HCT116 (cell line): ENCODE data around the gene FRAT2.

Source experiments
- ATF3 ChIP-seq: IDR thresholded peaks from 2 replicates; pipeline ENCODE4 v1.6.1; 2012
- CTCF ChIP-seq, 3 experiments: fragments of 200-600 bp in 1 of 3; sonication (generic) in 1 of 3; IDR thresholded peaks in 2 of 3; conservative IDR thresholded peaks in 1 of 3; 2 replicates each; pipeline ENCODE4 v1.5.1; 2012 to 2017; ENCODE audit warnings: low read depth in 2 of 3, low read length in 2 of 3, antibody characterized with exemption in 1 of 3, borderline replicate concordance in 1 of 3, control low read depth in 1 of 3, mild to moderate bottlenecking in 1 of 3, mixed read lengths in 1 of 3, mixed run types in 1 of 3, moderate library complexity in 1 of 3; ENCODE audit not compliant: insufficient read depth in 1 of 3
- EGR1 ChIP-seq: IDR thresholded peaks from 2 replicates; pipeline ENCODE4 v1.6.1; 2012; ENCODE audit warnings: low read depth
- ELF1 ChIP-seq: IDR thresholded peaks from 2 replicates; pipeline ENCODE4 v1.6.1; 2012; ENCODE audit warnings: low read depth, borderline replicate concordance
- EZH2 ChIP-seq: fragments of 200-600 bp; sonication (generic); IDR thresholded peaks from 2 replicates; pipeline ENCODE4 v1.6.1; 2017; ENCODE audit warnings: antibody characterized with exemption, mixed run types
- POLR2A ChIP-seq: IDR thresholded peaks from 2 replicates; pipeline ENCODE4 v1.7.0; 2011; ENCODE audit warnings: borderline replicate concordance; ENCODE audit not compliant: insufficient read depth, insufficient read length; ENCODE audit errors: extremely low read depth
- POLR2AphosphoS5 ChIP-seq: IDR thresholded peaks from 2 replicates; pipeline ENCODE4 v1.6.1; 2011; ENCODE audit warnings: mild to moderate bottlenecking, low read depth, low read length, moderate library complexity
- RAD21 ChIP-seq: IDR thresholded peaks from 2 replicates; pipeline ENCODE4 v1.6.1; 2012; ENCODE audit warnings: low read depth, mild to moderate bottlenecking
- SP1 ChIP-seq: IDR thresholded peaks from 2 replicates; pipeline ENCODE4 v1.6.1; 2012; ENCODE audit warnings: low read depth
- ZFX ChIP-seq: fragments of 450-650 bp; IDR thresholded peaks from 2 replicates; pipeline ENCODE4 v1.6.1; 2017
- ZNF274 ChIP-seq: fragments of 200-500 bp; sonication (Bioruptor generic); IDR thresholded peaks from 2 replicates; pipeline ENCODE4 v1.6.1; 2014; ENCODE audit warnings: mild to moderate bottlenecking, low read depth, low read length, inconsistent platforms

GRCh38 chr10:97358781-97359180 is 24.3 kb upstream of the FRAT2 start:
- no peak for TF ChIP-seq POLR2AphosphoS5
- no peak for TF ChIP-seq POLR2A
- no peak for TF ChIP-seq RAD21
- no peak for TF ChIP-seq CTCF (IDR thresholded peaks at IDR 0.05 in 2 of 3, conservative IDR thresholded peaks at IDR 0.05 in 1 of 3; ENCODE audit: borderline replicate concordance in 1 of 3, insufficient read depth in 1 of 3, low read depth in 2 of 3, low read length in 2 of 3)
- TF ChIP-seq ZNF274, result no peak
- no peak for TF ChIP-seq ATF3
- no peak for TF ChIP-seq EZH2
- no peak for TF ChIP-seq EGR1
- TF ChIP-seq SP1, result no peak
- no peak for TF ChIP-seq ELF1
- TF ChIP-seq ZFX, result no peak
